K562 treated with DMSO at 1 percent for 4 hours (cell line): ENCODE measurements around the gene ARPP21. TPM values are rescaled to one million over a fixed set of nuclear protein-coding genes. Genes with fewer than 3 reads are reported as not detected.

Experiments used
- total RNA-seq: library from RNA; unstranded; fragments of 300-600 nt; gene quantifications from 2 replicates; pipeline ENCODE4 v1.2.3, GENCODE V29; 2022; ENCODE audit not compliant: insufficient read depth

Gene ARPP21
- not detected in 2 replicates for total RNA-seq

GRCh38 chr3:35639254-35640186 lies at the start of gene ARPP21:
Gene ARPP21, plus strand, starts transcription at chr3:35639525. Its CDS starts 42,227 bp downstream, at chr3:35681752.

